SK-N-MC (cell line): ENCODE results near the gene TIMP3.

ENCODE experiments used
- DNase-seq: peaks from one replicate; pipeline ENCODE4 v3.0.0-alpha.2; 2011; ENCODE audit warnings: low read depth, low spot score
- H3K27ac ChIP-seq: fragments of 200-600 bp; sonication (generic); 2 replicates; pipeline ENCODE4 v1.5.1; 2016; ENCODE audit warnings: mixed run types
- H3K36me3 ChIP-seq: fragments of 200-600 bp; sonication (generic); 2 replicates; pipeline ENCODE4 v1.6.1; 2017; ENCODE audit warnings: antibody characterized with exemption, low read length, mixed read lengths; ENCODE audit not compliant: insufficient read depth
- H3K4me3 ChIP-seq: fragments of 200-600 bp; sonication (generic); 2 replicates; pipeline ENCODE4 v1.5.1; 2016
- H3K9ac ChIP-seq: fragments of 200-600 bp; sonication (generic); 2 replicates; pipeline ENCODE4 v1.8.0; 2017; ENCODE audit warnings: mixed run types, mixed read lengths; ENCODE audit not compliant: insufficient read length
- H3K9me3 ChIP-seq: fragments of 200-600 bp; sonication (generic); 2 replicates; pipeline ENCODE4 v1.6.1; 2017; ENCODE audit warnings: low read depth, mild to moderate bottlenecking, antibody characterized with exemption, low read length, moderate library complexity, mixed read lengths
- EZH2 ChIP-seq: fragments of 200-600 bp; sonication (generic); IDR thresholded peaks from one replicate; pipeline ENCODE4 v1.6.1; 2017; ENCODE audit warnings: antibody characterized with exemption
- FOXP2 ChIP-seq: optimal IDR thresholded peaks from 2 replicates; pipeline ENCODE3; 2011; ENCODE audit warnings: mild to moderate bottlenecking, moderate library complexity; ENCODE audit not compliant: insufficient read depth; ENCODE audit errors: extremely low read length, control extremely low read depth
- POLR2AphosphoS5 ChIP-seq: IDR thresholded peaks from 2 replicates; pipeline ENCODE4 v1.6.1; 2012; ENCODE audit warnings: mild to moderate bottlenecking, low read depth, low read length, borderline replicate concordance

The TIMP3 gene

GRCh38 chr22:32760815-32761214, 40.7 kb upstream of the TIMP3 start:
- Histone ChIP-seq H3K4me3 (no peak overlapping the region), H3K27ac (no peak overlapping the region), H3K36me3 (no peaks in the 10 kb centered on the region), H3K9me3 (no peaks in the 10 kb centered on the region), H3K9ac (no peak overlapping the region)
- TF ChIP-seq FOXP2 (no peak), EZH2 (no peak), POLR2AphosphoS5 (no peak)
- DNase-seq = no peak

- Histone ChIP-seq H3K9me3 (no peaks in the 10 kb centered on the region), H3K4me3 (no peak overlapping the region), H3K36me3 (no peaks in the 10 kb centered on the region), H3K9ac (no peak overlapping the region), H3K27ac (no peak overlapping the region)
- TF ChIP-seq EZH2 (no peak), POLR2AphosphoS5 (no peak), FOXP2 (no peak)
- no peak for DNase-seq
Measured at GRCh38 chr22:32761251-32761903, 40.1 kb upstream of the TIMP3 start.

GRCh38 chr22:32764330-32765131, 37.0 kb upstream of the TIMP3 start:
- TF ChIP-seq POLR2AphosphoS5 (no peak), FOXP2 (no peak), EZH2 (no peak)
- Histone ChIP-seq H3K27ac (no peak overlapping the region), H3K36me3 (no peaks in the 10 kb centered on the region), H3K9me3 (no peaks in the 10 kb centered on the region), H3K4me3 (no peak overlapping the region), H3K9ac (no peak overlapping the region)
- no peak for DNase-seq

GRCh38 chr22:32765132-32765618, 36.3 kb upstream of the TIMP3 start:
- no peak overlapping the region for H3K9ac ChIP-seq
- DNase-seq = no peak
- H3K4me3 ChIP-seq = no peak overlapping the region
- TF ChIP-seq EZH2 = no peak
- TF ChIP-seq POLR2AphosphoS5 = no peak
- TF ChIP-seq FOXP2 = no peak
- H3K36me3 ChIP-seq = no peaks in the 10 kb centered on the region
- no peak overlapping the region for H3K27ac ChIP-seq
- no peaks in the 10 kb centered on the region for H3K9me3 ChIP-seq

GRCh38 chr22:32771756-32772155, 29.7 kb upstream of the TIMP3 start:
- no peak overlapping the region for H3K4me3 ChIP-seq
- H3K9me3 ChIP-seq = no peaks in the 10 kb centered on the region
- no peak for TF ChIP-seq FOXP2
- TF ChIP-seq EZH2 = no peak
- TF ChIP-seq POLR2AphosphoS5 = no peak
- no peaks in the 10 kb centered on the region for H3K36me3 ChIP-seq
- no peak overlapping the region for H3K27ac ChIP-seq
- no peak overlapping the region for H3K9ac ChIP-seq
- no peak for DNase-seq

- no peak for DNase-seq
- Histone ChIP-seq H3K9me3 (no peaks in the 10 kb centered on the region), H3K36me3 (no peaks in the 10 kb centered on the region)
Measured at GRCh38 chr22:32775957-32776356, 25.5 kb upstream of the TIMP3 start.

GRCh38 chr22:32776397-32776796, 25.1 kb upstream of the TIMP3 start:
- Histone ChIP-seq H3K27ac (no peak overlapping the region), H3K9ac (no peak overlapping the region), H3K36me3 (no peaks in the 10 kb centered on the region), H3K9me3 (no peaks in the 10 kb centered on the region), H3K4me3 (no peak overlapping the region)
- no peak for DNase-seq
- no peak for TF ChIP-seq FOXP2

More at GRCh38 chr22:32775957-32776356, 25.5 kb upstream of the TIMP3 start:
- TF ChIP-seq POLR2AphosphoS5 (no peak), FOXP2 (no peak), EZH2 (no peak)
- no peak overlapping the region for H3K4me3 ChIP-seq
- no peak overlapping the region for H3K9ac ChIP-seq
- H3K27ac ChIP-seq = no peak overlapping the region

GRCh38 chr22:32776802-32777201, 24.7 kb upstream of the TIMP3 start:
- Histone ChIP-seq H3K9ac (no peak overlapping the region), H3K9me3 (no peaks in the 10 kb centered on the region), H3K27ac (no peak overlapping the region), H3K36me3 (no peaks in the 10 kb centered on the region), H3K4me3 (no peak overlapping the region)
- no peak for TF ChIP-seq FOXP2
- no peak for TF ChIP-seq POLR2AphosphoS5
- no peak for TF ChIP-seq EZH2
- DNase-seq = no peak
